Fibroblast of mammary gland (primary cell): Measurements from ENCODE around the gene TSPAN31.

Source experiments
- DNase-seq: peaks from one replicate; pipeline ENCODE4 v3.0.0-alpha.2; 2010; ENCODE audit warnings: low read depth
- H3K4me3 ChIP-seq: 2 replicates; pipeline ENCODE4 v1.5.1; 2011; ENCODE audit warnings: low read depth, mild to moderate bottlenecking, low read length, moderate library complexity; ENCODE audit not compliant: control insufficient read depth
- CTCF ChIP-seq: conservative IDR thresholded peaks from 2 replicates; pipeline ENCODE4 v1.5.1; 2011; ENCODE audit warnings: low read depth, low read length, inconsistent platforms; ENCODE audit not compliant: control insufficient read depth, insufficient read depth

Gene TSPAN31

GRCh38 chr12:57758552-57759359 is 13.9 kb downstream of the TSPAN31 start:
- no peak for DNase-seq
- H3K4me3 ChIP-seq = no peak overlapping the region
- TF ChIP-seq CTCF = no peak

- peak; percentile 44 for TF ChIP-seq CTCF
- DNase-seq = no peak
- H3K4me3 ChIP-seq = no peak overlapping the region
Observed at GRCh38 chr12:57759360-57759980, 14.6 kb downstream of the TSPAN31 start.

GRCh38 chr12:57760347-57760982 is 15.6 kb downstream of the TSPAN31 start:
- H3K4me3 ChIP-seq = no peak overlapping the region
- no peak for TF ChIP-seq CTCF

GRCh38 chr12:57761391-57761998 is 16.7 kb downstream of the TSPAN31 start:
- DNase-seq = no peak
- no peak overlapping the region for H3K4me3 ChIP-seq
- no peak for TF ChIP-seq CTCF

More at GRCh38 chr12:57760347-57760982, 15.6 kb downstream of the TSPAN31 start:
- DNase-seq = no peak

- DNase-seq = no peak
- TF ChIP-seq CTCF = no peak
- H3K4me3 ChIP-seq = no peak overlapping the region
Observed at GRCh38 chr12:57762463-57762862, 17.6 kb downstream of the TSPAN31 start.

GRCh38 chr12:57763881-57764661 is 19.2 kb downstream of the TSPAN31 start:
- no peak overlapping the region for H3K4me3 ChIP-seq
- DNase-seq = no peak
- TF ChIP-seq CTCF = no peak
